ENCODE results near the gene FCRL5. TPM values are rescaled to one million over a fixed set of nuclear protein-coding genes. Genes with fewer than 3 reads are reported as not detected.
"Not testable (repeated sequence)": the region's sequence is repeated elsewhere in the genome, so short reads cannot be mapped to it uniquely, and the experiment has no call there.

FCRL5 gene
- polyA plus RNA-seq, 1 experiment: not detected

DNA sequence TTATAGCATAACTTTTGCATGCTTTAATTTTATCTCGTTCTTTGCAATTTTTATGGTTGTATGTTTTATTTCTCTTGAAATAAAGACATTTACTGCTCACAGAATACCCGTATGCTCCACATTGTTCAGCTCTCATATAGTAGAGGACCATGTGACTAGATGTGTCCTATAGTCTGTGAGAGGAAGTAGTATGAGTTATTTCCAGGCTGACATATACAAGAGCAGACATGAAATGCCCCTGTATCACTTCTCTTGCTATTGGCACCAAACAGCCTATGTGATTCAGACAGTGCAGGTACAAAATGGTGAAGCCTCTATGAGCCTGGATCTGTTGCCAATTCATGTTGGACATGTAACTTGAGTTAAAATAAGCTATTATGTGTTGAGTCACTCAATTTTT, 5.8 kb upstream of the FCRL5 start:
- H3K9me3 ChIP-seq (ENCODE audit: control insufficient read depth, insufficient read depth, low read length): no peaks in the 10 kb centered on the region
- no peak overlapping the region for H3K27ac ChIP-seq (ENCODE audit: low read depth, low read length)
- POLR2A ChIA-PET: no interaction called here
- no peak overlapping the region for H3K4me3 ChIP-seq (ENCODE audit: low read depth, low read length)
- DNase-seq (ENCODE audit: low read depth, low spot score): no peak
- TF ChIP-seq, protein P1, sequence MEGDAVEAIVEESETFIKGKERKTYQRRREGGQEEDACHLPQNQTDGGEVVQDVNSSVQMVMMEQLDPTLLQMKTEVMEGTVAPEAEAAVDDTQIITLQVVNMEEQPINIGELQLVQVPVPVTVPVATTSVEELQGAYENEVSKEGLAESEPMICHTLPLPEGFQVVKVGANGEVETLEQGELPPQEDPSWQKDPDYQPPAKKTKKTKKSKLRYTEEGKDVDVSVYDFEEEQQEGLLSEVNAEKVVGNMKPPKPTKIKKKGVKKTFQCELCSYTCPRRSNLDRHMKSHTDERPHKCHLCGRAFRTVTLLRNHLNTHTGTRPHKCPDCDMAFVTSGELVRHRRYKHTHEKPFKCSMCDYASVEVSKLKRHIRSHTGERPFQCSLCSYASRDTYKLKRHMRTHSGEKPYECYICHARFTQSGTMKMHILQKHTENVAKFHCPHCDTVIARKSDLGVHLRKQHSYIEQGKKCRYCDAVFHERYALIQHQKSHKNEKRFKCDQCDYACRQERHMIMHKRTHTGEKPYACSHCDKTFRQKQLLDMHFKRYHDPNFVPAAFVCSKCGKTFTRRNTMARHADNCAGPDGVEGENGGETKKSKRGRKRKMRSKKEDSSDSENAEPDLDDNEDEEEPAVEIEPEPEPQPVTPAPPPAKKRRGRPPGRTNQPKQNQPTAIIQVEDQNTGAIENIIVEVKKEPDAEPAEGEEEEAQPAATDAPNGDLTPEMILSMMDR (IDR thresholded peaks at IDR 0.05; ENCODE audit: low read depth, low read length): no peak
- H3K27me3 ChIP-seq (ENCODE audit: control insufficient read depth, insufficient read depth, low read length): no peaks in the 10 kb centered on the region
- CTCF ChIA-PET: interaction anchor here (0.6 kb wide), 1 partner anchor 22 kb away, joined by 3 read pairs; no protein-coding TSS in a partner anchor

DNA sequence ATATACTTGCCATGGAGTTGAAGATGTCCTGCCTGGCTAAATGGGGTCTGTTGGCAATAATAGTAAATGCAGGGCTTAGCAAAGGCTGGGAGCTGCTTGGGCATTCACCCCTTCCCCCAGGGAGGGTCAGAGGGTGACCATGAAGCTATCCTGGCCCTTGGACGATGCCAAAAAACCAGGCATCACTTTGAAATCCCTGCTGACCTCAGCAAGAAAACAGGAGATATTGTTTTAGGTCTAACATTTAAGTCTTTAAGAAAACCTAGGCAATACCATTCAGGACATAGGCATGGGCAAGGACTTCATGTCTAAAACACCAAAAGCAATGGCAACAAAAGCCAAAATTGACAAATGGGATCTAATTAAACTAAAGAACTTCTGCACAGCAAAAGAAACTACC, 4.2 kb downstream of the FCRL5 start:
- H3K4me3 ChIP-seq (ENCODE audit: low read depth, low read length); CTCF ChIA-PET; H3K9me3 ChIP-seq (ENCODE audit: control insufficient read depth, insufficient read depth, low read length); DNase-seq (ENCODE audit: low read depth, low spot score); H3K27me3 ChIP-seq (ENCODE audit: control insufficient read depth, insufficient read depth, low read length); POLR2A ChIA-PET; H3K27ac ChIP-seq (ENCODE audit: low read depth, low read length): not testable (repeated sequence)

GRCh38 chr1:157542676-157543075, 9.6 kb downstream of the FCRL5 start:
- TF ChIP-seq, protein P1 (IDR thresholded peaks at IDR 0.05; ENCODE audit: low read depth, low read length): no peak
- no peak for DNase-seq (ENCODE audit: low read depth, low spot score)
- ChIA-PET CTCF (no interaction called here), POLR2A (no interaction called here)
- Histone ChIP-seq H3K27me3 (ENCODE audit: control insufficient read depth, insufficient read depth, low read length) (no peaks in the 10 kb centered on the region), H3K4me3 (ENCODE audit: low read depth, low read length) (no peak overlapping the region), H3K27ac (ENCODE audit: low read depth, low read length) (no peak overlapping the region), H3K9me3 (ENCODE audit: control insufficient read depth, insufficient read depth, low read length) (no peaks in the 10 kb centered on the region)

DNA sequence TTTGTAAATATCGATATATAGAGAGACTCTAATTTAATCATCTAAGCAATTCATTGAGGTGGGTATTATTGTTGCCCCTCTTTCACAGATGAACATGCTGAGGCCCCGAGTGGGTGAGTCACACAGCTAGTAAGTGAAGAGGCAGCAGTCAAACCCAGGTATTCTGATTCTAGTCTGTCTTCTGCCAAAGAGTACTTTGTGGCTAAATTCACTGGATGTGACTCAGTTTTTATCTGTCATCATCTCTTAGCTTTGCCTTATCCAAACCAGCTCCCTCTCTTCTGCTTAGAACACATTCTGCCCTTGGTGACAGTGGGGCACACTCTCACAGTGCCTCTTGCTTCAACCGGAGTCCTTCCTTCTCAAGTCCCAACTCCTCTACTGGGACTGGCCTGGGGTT, 11.5 kb downstream of the FCRL5 start:
- Histone ChIP-seq H3K4me3 (ENCODE audit: low read depth, low read length) (no peak overlapping the region), H3K9me3 (ENCODE audit: control insufficient read depth, insufficient read depth, low read length) (no peaks in the 10 kb centered on the region), H3K27ac (ENCODE audit: low read depth, low read length) (no peak overlapping the region), H3K27me3 (ENCODE audit: control insufficient read depth, insufficient read depth, low read length) (no peaks in the 10 kb centered on the region)
- no peak for DNase-seq (ENCODE audit: low read depth, low spot score)
- TF ChIP-seq, protein P1 (IDR thresholded peaks at IDR 0.05; ENCODE audit: low read depth, low read length): no peak
- CTCF ChIA-PET: no interaction called here
- POLR2A ChIA-PET: no interaction called here

DNA sequence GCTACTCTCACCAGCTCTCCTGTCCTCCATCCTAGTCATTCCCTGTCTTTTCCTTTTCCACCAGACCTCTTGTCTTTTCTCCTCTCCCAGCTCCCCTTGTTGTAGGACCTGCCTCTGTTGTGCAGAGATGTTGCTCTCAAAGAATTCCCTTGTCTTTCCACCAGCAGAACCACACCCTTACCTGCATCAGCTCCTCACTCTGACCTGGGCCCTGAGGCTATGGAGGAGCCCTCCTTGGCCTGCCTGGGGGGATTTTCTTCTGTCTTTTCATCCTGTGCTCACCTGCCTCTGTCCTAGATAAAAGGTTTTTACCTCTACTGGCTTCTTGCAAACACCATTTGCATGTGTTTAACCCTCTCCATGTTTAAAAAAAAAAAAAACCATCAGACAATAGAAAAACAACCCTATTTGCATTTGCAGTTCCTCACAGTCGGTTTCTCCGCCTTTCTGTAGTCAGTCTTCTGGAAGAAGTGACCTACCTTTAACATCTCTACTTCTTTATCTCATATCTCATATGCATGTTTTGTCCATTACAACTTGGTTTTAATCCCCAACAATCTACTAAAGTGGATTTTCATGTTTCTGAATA, 12.1 kb downstream of the FCRL5 start:
- ChIA-PET POLR2A (no interaction called here), CTCF (no interaction called here)
- no peaks in the 10 kb centered on the region for H3K27me3 ChIP-seq (ENCODE audit: control insufficient read depth, insufficient read depth, low read length)
- H3K27ac ChIP-seq (ENCODE audit: low read depth, low read length): no peak overlapping the region
- DNase-seq (ENCODE audit: low read depth, low spot score): no peak
- TF ChIP-seq, protein P1 (IDR thresholded peaks at IDR 0.05; ENCODE audit: low read depth, low read length): no peak
- no peak overlapping the region for H3K4me3 ChIP-seq (ENCODE audit: low read depth, low read length)
- H3K9me3 ChIP-seq (ENCODE audit: control insufficient read depth, insufficient read depth, low read length): no peaks in the 10 kb centered on the region

DNA sequence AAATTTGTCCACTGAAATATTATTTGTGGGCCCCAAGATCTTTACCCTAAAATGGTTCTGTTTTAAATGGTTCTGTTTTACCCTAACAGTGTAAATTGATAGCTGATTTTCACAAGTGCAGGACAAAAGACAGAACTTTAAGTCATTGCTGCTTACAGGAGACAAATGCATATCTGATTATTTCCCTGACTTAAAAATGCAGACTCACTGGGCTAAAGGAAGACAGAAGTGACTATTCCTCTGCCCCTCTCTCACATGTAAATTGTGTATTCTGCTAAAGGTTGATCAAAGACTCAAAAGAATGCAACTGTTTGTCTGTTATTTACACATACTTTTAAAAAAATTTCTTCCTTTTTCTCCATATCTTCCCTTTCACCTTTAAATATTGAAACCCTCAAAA, 12.7 kb downstream of the FCRL5 start:
- Histone ChIP-seq H3K27ac (ENCODE audit: low read depth, low read length) (no peak overlapping the region), H3K9me3 (ENCODE audit: control insufficient read depth, insufficient read depth, low read length) (no peaks in the 10 kb centered on the region), H3K27me3 (ENCODE audit: control insufficient read depth, insufficient read depth, low read length) (no peaks in the 10 kb centered on the region), H3K4me3 (ENCODE audit: low read depth, low read length) (no peak overlapping the region)
- DNase-seq (ENCODE audit: low read depth, low spot score): no peak
- ChIA-PET CTCF (no interaction called here), POLR2A (no interaction called here)
- TF ChIP-seq, protein P1 (IDR thresholded peaks at IDR 0.05; ENCODE audit: low read depth, low read length): no peak

All from AG04450 (cell line).